HUES64 (cell line): Measurements from ENCODE around the gene SLC9A9.

Source experiments
- H3K27ac ChIP-seq: 2 replicates; pipeline ENCODE4 v1.7.0; 2013; ENCODE audit warnings: low read depth, low read length, inconsistent platforms
- H3K27me3 ChIP-seq: 2 replicates; pipeline ENCODE4 v1.6.1; 2013; ENCODE audit warnings: mild to moderate bottlenecking, low read length; ENCODE audit not compliant: insufficient read depth
- H3K36me3 ChIP-seq: 2 replicates; pipeline ENCODE4 v1.6.1; 2013; ENCODE audit warnings: mild to moderate bottlenecking, low read length; ENCODE audit not compliant: insufficient read depth
- H3K4me1 ChIP-seq: 2 replicates; pipeline ENCODE4 v1.6.1; 2013; ENCODE audit warnings: mild to moderate bottlenecking, low read length, moderate library complexity; ENCODE audit not compliant: insufficient read depth
- H3K4me3 ChIP-seq: 2 replicates; pipeline ENCODE4 v1.5.1; 2013; ENCODE audit warnings: mild to moderate bottlenecking, low read length, moderate library complexity
- H3K9ac ChIP-seq: 2 replicates; pipeline ENCODE4 v1.6.1; 2013; ENCODE audit warnings: mild to moderate bottlenecking, low read depth, low read length
- H3K9me3 ChIP-seq: 2 replicates; pipeline ENCODE4 v1.6.1; 2013; ENCODE audit warnings: low read depth, low read length; ENCODE audit not compliant: insufficient read depth
- WGBS: fragments of 150-250, 120-280 bp; methylation state at CpG from one replicate; pipeline ENCODE4 v1.1.7; 2013; ENCODE audit warnings: missing lambda C conversion rate; 5-methylcytosine and 5-hydroxymethylcytosine counted together

The SLC9A9 gene

DNA sequence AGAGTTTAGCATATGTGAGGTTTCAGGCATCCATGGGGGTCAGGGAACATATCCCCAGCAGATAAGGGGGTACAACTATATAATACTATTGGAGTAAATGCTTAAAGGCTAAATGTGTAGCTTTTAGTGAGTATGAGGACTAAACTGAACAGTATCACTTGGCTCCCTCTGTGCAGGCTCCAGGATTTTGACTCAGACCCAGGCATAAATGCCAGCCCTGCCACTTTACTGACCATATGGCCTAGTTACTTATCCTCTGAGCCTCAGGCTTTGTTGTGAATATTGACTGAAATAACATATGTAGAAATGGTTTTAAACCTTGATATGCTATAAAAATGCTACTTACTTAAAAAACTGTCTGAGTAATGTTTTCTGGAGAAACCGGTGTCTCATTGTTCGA, 577.1 kb downstream of the SLC9A9 start:
- no peak overlapping the region for H3K9ac ChIP-seq
- H3K36me3 ChIP-seq = no peaks in the 10 kb centered on the region
- H3K27ac ChIP-seq = no peak overlapping the region
- 96% methylated on average over 2 of the region's 2 CpGs for WGBS
- no peaks in the 10 kb centered on the region for H3K4me1 ChIP-seq
- no peak overlapping the region for H3K4me3 ChIP-seq
- no peaks in the 10 kb centered on the region for H3K27me3 ChIP-seq
- no peaks in the 10 kb centered on the region for H3K9me3 ChIP-seq

DNA sequence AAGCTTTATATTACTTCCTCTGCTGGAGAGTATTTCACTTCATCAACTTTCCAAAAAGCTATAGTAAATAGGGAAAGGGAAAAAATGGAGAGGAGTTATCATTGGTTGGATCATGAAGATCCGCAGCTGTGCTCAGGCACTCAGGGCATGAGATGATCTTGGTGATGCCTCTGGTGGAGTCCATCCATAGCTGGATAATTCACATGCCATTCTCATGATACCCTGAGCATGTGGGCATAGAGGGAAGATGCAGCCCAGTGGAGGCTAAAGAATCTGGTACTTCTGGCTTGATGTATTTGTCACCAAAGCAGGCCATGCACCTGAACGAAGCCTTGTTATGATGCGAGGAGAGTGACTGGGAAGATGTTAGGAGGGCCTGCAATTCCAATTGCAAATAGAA, 578.5 kb downstream of the SLC9A9 start:
- no peaks in the 10 kb centered on the region for H3K9me3 ChIP-seq
- no peak overlapping the region for H3K27ac ChIP-seq
- no peak overlapping the region for H3K9ac ChIP-seq
- no peaks in the 10 kb centered on the region for H3K36me3 ChIP-seq
- no peaks in the 10 kb centered on the region for H3K27me3 ChIP-seq
- no peaks in the 10 kb centered on the region for H3K4me1 ChIP-seq
- 96% methylated on average over 3 of the region's 3 CpGs for WGBS
- H3K4me3 ChIP-seq = no peak overlapping the region

DNA sequence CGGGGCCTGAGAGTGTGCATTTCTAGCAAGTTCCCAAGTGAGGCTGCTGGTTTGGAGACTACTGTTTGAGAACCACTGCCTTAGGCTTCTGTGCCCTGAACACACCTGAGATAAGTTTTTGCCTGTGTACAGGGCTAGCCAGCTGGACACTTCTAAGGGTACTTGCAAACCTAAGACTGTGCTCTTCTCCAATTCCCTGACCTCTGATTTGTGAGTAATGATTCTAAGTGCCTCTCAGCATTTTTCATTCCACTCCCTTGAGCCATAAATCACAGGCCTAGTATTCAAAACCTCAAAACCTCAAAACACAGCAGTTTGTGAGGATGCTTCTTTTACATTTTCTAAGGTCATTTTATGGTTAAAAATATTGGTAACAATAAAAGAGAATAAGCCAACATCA, 580.3 kb downstream of the SLC9A9 start:
- H3K9ac ChIP-seq = no peak overlapping the region
- no peaks in the 10 kb centered on the region for H3K27me3 ChIP-seq
- no peak overlapping the region for H3K27ac ChIP-seq
- no peaks in the 10 kb centered on the region for H3K36me3 ChIP-seq
- WGBS = 93% methylated on average over 1 of the region's 1 CpG
- H3K4me1 ChIP-seq = no peaks in the 10 kb centered on the region
- H3K9me3 ChIP-seq = no peaks in the 10 kb centered on the region
- H3K4me3 ChIP-seq = no peak overlapping the region

DNA sequence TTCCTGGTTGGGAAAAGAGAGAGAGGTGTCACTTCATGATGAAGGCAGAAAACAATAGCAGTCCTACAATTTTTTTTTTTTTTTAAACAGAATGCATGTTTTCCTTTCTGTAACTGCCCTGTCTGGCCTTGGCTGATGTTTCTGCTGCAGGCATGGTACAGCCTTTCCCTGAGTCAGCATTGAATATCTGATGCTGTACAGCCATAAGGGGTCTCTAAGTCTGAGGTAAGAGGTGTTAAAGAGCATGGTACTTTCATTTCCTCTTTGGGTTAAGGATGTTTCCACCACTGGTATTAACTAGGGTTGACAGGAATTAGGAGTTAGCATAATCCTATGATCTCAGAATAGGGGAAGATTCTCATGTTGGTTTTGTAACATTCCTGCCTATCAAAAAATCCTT, 581.3 kb downstream of the SLC9A9 start:
- Histone ChIP-seq H3K27ac (no peak overlapping the region), H3K9me3 (no peaks in the 10 kb centered on the region), H3K4me1 (no peaks in the 10 kb centered on the region), H3K27me3 (no peaks in the 10 kb centered on the region), H3K4me3 (no peak overlapping the region), H3K9ac (no peak overlapping the region), H3K36me3 (no peaks in the 10 kb centered on the region)

DNA sequence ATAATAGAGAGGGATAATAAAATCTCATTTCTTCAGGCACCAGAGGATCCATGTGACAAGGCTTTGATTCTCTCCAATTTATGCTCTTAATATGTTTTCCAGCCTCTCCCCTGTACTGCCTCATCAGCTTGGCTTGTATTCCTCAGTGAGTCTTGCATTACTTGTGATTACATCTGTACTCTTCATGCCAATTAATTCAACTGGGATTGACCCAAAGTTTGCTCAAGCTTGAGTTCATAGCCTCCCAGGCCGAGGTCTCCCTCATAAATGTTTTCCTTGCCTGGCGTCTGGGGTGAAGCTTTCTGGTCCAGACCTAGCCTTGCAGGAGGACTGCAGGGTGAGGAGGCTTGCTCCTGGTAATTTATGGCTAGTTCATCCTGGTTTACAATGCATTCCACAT, 581.8 kb downstream of the SLC9A9 start:
- no peaks in the 10 kb centered on the region for H3K9me3 ChIP-seq
- H3K4me1 ChIP-seq = no peaks in the 10 kb centered on the region
- H3K27me3 ChIP-seq = no peaks in the 10 kb centered on the region
- H3K36me3 ChIP-seq = no peaks in the 10 kb centered on the region
- H3K4me3 ChIP-seq = no peak overlapping the region
- H3K9ac ChIP-seq = no peak overlapping the region
- WGBS = 96% methylated on average over 2 of the region's 2 CpGs
- no peak overlapping the region for H3K27ac ChIP-seq

DNA sequence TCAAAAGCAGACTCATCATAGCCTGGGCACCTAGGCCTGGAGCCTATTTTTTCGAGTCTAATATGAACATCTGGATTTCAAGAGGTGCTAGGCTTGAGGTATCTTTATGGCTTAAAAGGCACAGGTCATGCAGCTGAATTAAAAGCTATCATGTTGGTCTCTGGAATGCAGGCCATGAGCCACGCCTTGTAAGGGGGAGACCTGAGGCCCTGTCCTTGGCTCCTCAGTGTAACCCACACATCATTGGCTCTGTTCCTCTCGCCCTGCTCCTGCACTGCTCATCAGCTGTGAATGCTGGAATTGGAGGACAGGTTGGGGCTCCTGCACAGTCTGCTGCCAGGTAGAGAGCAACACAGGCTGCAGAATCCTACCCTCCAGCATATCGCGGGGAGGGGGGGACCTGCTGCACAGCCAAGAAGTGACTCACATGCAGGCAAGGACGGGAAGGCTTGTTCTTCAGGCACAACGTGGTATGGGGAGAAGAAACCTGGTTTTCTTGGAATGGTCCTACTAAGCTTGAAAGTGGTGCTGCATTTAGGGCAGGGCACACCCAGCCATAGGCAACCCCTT, 582.7 kb downstream of the SLC9A9 start:
- H3K4me1 ChIP-seq = no peaks in the 10 kb centered on the region
- no peak overlapping the region for H3K9ac ChIP-seq
- no peak overlapping the region for H3K27ac ChIP-seq
- H3K27me3 ChIP-seq = no peaks in the 10 kb centered on the region
- H3K36me3 ChIP-seq = no peaks in the 10 kb centered on the region
- no peak overlapping the region for H3K4me3 ChIP-seq
- H3K9me3 ChIP-seq = no peaks in the 10 kb centered on the region
- 88% methylated on average over 7 of the region's 7 CpGs for WGBS

DNA sequence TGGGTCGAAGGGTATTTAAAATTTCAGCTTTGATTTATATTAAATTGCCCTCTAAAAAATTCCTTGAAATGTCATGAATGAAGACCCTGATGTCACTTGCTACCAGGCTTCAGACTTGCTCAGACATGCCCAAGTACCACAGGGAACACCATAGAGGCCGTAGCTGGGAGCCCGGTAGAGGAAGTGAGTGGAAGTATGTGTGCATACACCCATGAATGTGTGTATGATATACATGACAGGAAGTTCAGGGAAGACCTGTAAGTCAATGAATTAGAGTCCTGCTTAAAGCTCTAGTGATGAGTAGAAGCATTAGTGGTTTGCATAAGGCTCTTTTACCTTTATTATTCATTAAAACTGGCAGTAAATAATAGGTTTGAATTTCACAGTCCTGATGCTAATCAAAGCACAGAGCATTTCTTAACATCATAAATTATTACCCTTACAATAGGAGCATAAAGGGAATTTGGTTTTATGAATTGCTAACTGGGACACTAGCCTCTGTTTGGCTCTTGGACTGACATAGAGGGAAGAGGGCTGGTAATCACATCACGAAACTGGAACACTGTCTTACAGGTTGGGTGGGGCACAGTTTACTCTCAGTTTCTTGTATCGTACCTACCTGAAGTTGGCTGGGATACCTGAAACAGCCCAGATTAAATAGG, 584.3 kb downstream of the SLC9A9 start:
- Histone ChIP-seq H3K4me3 (no peak overlapping the region), H3K4me1 (no peaks in the 10 kb centered on the region), H3K27ac (no peak overlapping the region), H3K36me3 (no peaks in the 10 kb centered on the region), H3K27me3 (no peaks in the 10 kb centered on the region), H3K9me3 (no peaks in the 10 kb centered on the region), H3K9ac (no peak overlapping the region)
- 95% methylated on average over 4 of the region's 5 CpGs for WGBS

DNA sequence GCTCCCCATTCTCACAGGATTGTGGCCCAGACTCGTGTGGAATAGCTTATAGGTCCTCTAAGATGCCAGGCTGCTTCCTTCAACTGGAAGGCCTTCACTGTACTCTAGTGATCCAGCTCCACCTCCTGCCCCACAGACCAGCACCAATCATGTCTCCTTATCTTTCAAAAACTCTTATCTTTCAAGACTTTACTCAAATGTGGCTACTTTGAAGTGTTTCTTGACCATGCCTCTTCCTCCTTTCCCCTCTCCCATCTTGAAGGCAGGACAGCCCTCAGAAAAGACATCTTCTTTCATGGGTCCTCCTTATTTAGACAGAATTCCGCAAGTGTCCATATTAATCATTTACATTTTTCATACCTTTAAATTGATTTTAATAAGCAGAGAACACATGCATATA, 586.4 kb downstream of the SLC9A9 start:
- H3K9me3 ChIP-seq = no peaks in the 10 kb centered on the region
- H3K36me3 ChIP-seq = no peaks in the 10 kb centered on the region
- no peaks in the 10 kb centered on the region for H3K27me3 ChIP-seq
- no peak overlapping the region for H3K27ac ChIP-seq
- H3K4me3 ChIP-seq = no peak overlapping the region
- WGBS = 97% methylated on average over 2 of the region's 2 CpGs
- H3K4me1 ChIP-seq = no peaks in the 10 kb centered on the region
- H3K9ac ChIP-seq = no peak overlapping the region

DNA sequence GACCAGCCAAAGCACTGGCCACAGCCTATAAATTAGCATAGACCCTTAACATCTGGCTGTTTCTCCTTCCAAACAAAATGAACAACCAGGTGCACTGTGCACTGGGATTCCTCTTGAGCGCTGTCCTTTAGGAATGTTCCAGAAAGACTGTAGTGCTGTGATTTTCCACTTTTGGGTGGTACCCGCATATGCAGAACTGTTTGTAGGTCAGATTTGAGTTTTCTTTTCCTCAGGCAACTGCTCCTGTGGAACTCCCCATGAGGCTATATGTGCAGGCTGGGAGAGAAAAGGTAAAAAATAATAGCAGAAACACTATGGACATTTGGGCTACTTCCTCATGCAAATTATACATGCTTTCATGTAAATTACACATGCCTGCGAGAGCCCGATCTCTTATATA, 589.6 kb downstream of the SLC9A9 start:
- H3K9me3 ChIP-seq = no peaks in the 10 kb centered on the region
- no peaks in the 10 kb centered on the region for H3K36me3 ChIP-seq
- no peaks in the 10 kb centered on the region for H3K4me1 ChIP-seq
- no peak overlapping the region for H3K4me3 ChIP-seq
- H3K27ac ChIP-seq = no peak overlapping the region
- no peak overlapping the region for H3K9ac ChIP-seq
- no peaks in the 10 kb centered on the region for H3K27me3 ChIP-seq
- WGBS = 97% methylated on average over 4 of the region's 4 CpGs

DNA sequence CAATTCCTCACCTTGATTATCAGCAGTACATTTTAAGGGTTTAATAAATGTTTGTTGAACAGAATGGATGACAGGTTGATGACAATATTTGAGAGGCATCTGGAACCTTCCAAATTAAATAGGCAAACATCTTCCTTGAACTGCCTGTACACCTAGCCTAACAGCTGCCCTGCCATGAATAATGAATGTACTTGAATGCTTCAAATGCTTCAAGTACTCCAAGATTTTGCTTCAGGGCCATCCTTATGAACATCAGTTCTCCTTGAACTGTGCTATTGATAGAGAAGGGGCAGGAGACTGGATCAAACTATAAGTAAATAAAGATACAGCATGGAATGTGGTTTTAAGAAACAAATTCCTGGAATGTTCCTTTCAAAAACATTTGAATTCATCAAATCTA, 591.9 kb downstream of the SLC9A9 start:
- Histone ChIP-seq H3K9me3 (no peaks in the 10 kb centered on the region), H3K9ac (no peak overlapping the region), H3K4me1 (no peaks in the 10 kb centered on the region), H3K36me3 (no peaks in the 10 kb centered on the region), H3K4me3 (no peak overlapping the region), H3K27ac (no peak overlapping the region), H3K27me3 (no peaks in the 10 kb centered on the region)

DNA sequence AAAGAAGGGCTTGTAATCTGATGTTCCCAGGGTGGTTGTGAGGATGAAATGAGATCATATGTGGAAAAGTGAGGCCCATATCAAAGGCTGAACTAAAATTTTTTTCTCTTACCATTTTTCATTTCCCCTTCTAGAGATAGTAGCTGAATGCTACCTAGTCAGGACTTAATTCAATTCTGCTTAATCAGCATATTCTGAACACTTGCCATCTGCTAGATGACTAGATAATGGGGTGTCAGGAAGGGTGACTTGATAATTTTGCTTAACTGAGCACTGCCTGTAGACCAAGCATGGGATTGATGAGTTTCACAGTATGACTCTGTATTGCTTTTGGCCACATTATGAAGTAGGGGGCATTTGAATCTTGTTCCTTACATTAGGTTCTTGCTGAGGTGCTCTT, 592.5 kb downstream of the SLC9A9 start:
- Histone ChIP-seq H3K9ac (no peak overlapping the region), H3K36me3 (no peaks in the 10 kb centered on the region), H3K27me3 (no peaks in the 10 kb centered on the region), H3K4me3 (no peak overlapping the region), H3K9me3 (no peaks in the 10 kb centered on the region), H3K27ac (no peak overlapping the region), H3K4me1 (no peaks in the 10 kb centered on the region)

DNA sequence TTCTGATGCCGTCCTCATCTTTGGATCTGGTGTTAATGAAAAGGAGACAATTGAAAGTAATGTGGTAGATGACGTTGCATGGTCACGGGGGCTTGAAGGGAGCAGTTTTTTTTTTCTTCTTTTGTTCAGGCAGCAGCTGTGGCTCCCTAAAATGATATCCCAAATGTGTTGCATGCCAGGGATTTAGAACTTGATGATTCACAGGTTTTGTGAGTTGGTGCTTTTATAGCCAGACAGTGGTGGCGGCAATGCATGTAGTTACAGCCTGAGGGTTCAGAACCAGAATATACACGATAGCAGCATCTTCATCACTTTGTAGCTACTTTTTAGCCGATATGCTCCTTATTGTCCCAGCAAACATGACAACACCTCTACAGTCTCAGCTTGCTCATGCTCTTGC, 595.3 kb downstream of the SLC9A9 start:
- no peaks in the 10 kb centered on the region for H3K36me3 ChIP-seq
- H3K4me1 ChIP-seq = no peaks in the 10 kb centered on the region
- H3K27me3 ChIP-seq = no peaks in the 10 kb centered on the region
- no peak overlapping the region for H3K9ac ChIP-seq
- H3K27ac ChIP-seq = no peak overlapping the region
- no peak overlapping the region for H3K4me3 ChIP-seq
- H3K9me3 ChIP-seq = no peaks in the 10 kb centered on the region; the same call in 1 of the 2 replicates
- WGBS = 96% methylated on average over 6 of the region's 6 CpGs
